T-helper 17 cell (primary cell): ENCODE data around the gene CNTN4. TPM values are rescaled to one million over a fixed set of nuclear protein-coding genes. Genes with fewer than 3 reads are reported as not detected.
A peak's percentile ranks its signal among the peaks of the same experiment; 100 is the strongest.

ENCODE experiments used
- ATAC-seq: fragments of 150-1000 bp; cut with Tn5 transposase; 2 replicates; pipeline ENCODE4 v1.10.0; 2021; ENCODE audit warnings: mild to moderate bottlenecking, moderate library complexity
- DNase-seq, 3 donors: peaks; one replicate each; pipeline versions ENCODE4 v3.0.0 to v3.0.0-alpha.2; 2020 to 2021
- H3K9me3 ChIP-seq: one replicate; pipeline ENCODE4 v1.7.0; 2013; ENCODE audit warnings: low read length, mild to moderate bottlenecking; ENCODE audit not compliant: control insufficient read depth, poor library complexity, severe bottlenecking
- H3K27ac Mint-ChIP-seq: one replicate; pipeline ENCODE4 v1.8.0; 2022; ENCODE audit warnings: mild to moderate bottlenecking, moderate library complexity, mixed read lengths
- H3K27me3 Mint-ChIP-seq: one replicate; pipeline ENCODE4 v1.8.0; 2022; ENCODE audit warnings: mixed read lengths
- H3K36me3 Mint-ChIP-seq: one replicate; pipeline ENCODE4 v1.8.0; 2022; ENCODE audit warnings: low read depth, mixed read lengths
- H3K4me1 Mint-ChIP-seq: one replicate; pipeline ENCODE4 v1.8.0; 2022; ENCODE audit warnings: mild to moderate bottlenecking, mixed read lengths
- H3K4me3 Mint-ChIP-seq: one replicate; pipeline ENCODE4 v1.8.0; 2022; ENCODE audit warnings: mild to moderate bottlenecking, moderate library complexity, mixed read lengths
- total RNA-seq, 4 donors: library from RNA in 2 of 4; stranded (reverse) in 2 of 4; gene quantifications; one replicate each; pipeline ENCODE4 v1.2.3 and lab custom pipeline; 2022 to 2026

Gene CNTN4
- total RNA-seq, 2 donors from 2014 or later: not detected

GRCh38 chr3:2643606-2644005, 544.9 kb downstream of the CNTN4 start:
- no peak for ATAC-seq
- no peak overlapping the region for H3K27ac Mint-ChIP-seq
- no peak for DNase-seq
- no peaks in the 10 kb centered on the region for H3K4me1 Mint-ChIP-seq
- H3K36me3 Mint-ChIP-seq: no peaks in the 10 kb centered on the region
- H3K27me3 Mint-ChIP-seq: peaks cover 36% of the 10 kb centered on the region
- no peaks in the 10 kb centered on the region for H3K9me3 ChIP-seq
- H3K4me3 Mint-ChIP-seq: no peak overlapping the region

GRCh38 chr3:2645001-2645400, 546.3 kb downstream of the CNTN4 start:
- H3K36me3 Mint-ChIP-seq: no peaks in the 10 kb centered on the region
- H3K27ac Mint-ChIP-seq: no peak overlapping the region
- ATAC-seq (no peak), DNase-seq (no peak)
- peaks cover 34% of the 10 kb centered on the region for H3K27me3 Mint-ChIP-seq
- H3K4me1 Mint-ChIP-seq: no peaks in the 10 kb centered on the region
- H3K9me3 ChIP-seq: no peaks in the 10 kb centered on the region
- H3K4me3 Mint-ChIP-seq: no peak overlapping the region

GRCh38 chr3:2650746-2651145, 552.1 kb downstream of the CNTN4 start:
- no peaks in the 10 kb centered on the region for H3K9me3 ChIP-seq
- DNase-seq: no peak
- Mint-ChIP-seq H3K4me3 (no peak overlapping the region), H3K27me3 (peaks cover 6% of the 10 kb centered on the region), H3K4me1 (no peaks in the 10 kb centered on the region), H3K36me3 (no peaks in the 10 kb centered on the region), H3K27ac (no peak overlapping the region)
- no peak for ATAC-seq

- peaks cover 12% of the 10 kb centered on the region for H3K27me3 Mint-ChIP-seq
- DNase-seq: no peak
Observed at GRCh38 chr3:2652386-2652785, 553.7 kb downstream of the CNTN4 start.

GRCh38 chr3:2653706-2654105, 555.0 kb downstream of the CNTN4 start:
- no peaks in the 10 kb centered on the region for H3K9me3 ChIP-seq
- no peak for ATAC-seq
- no peaks in the 10 kb centered on the region for H3K36me3 Mint-ChIP-seq
- DNase-seq: no peak
- H3K27me3 Mint-ChIP-seq: peaks cover 14% of the 10 kb centered on the region
- no peaks in the 10 kb centered on the region for H3K4me1 Mint-ChIP-seq
- no peak overlapping the region for H3K4me3 Mint-ChIP-seq
- no peak overlapping the region for H3K27ac Mint-ChIP-seq

More at GRCh38 chr3:2652386-2652785, 553.7 kb downstream of the CNTN4 start:
- no peaks in the 10 kb centered on the region for H3K9me3 ChIP-seq
- Mint-ChIP-seq H3K36me3 (no peaks in the 10 kb centered on the region), H3K4me1 (no peaks in the 10 kb centered on the region), H3K4me3 (no peak overlapping the region), H3K27ac (no peak overlapping the region)
- no peak for ATAC-seq

GRCh38 chr3:2655229-2655701, 556.6 kb downstream of the CNTN4 start:
- no peaks in the 10 kb centered on the region for H3K4me1 Mint-ChIP-seq

GRCh38 chr3:2656806-2657777, 558.4 kb downstream of the CNTN4 start:
- Mint-ChIP-seq H3K27ac (no peak overlapping the region), H3K27me3 (peaks cover 14% of the 10 kb centered on the region), H3K4me1 (no peaks in the 10 kb centered on the region), H3K36me3 (no peaks in the 10 kb centered on the region), H3K4me3 (no peak overlapping the region)
- H3K9me3 ChIP-seq: no peaks in the 10 kb centered on the region
- DNase-seq (no peak), ATAC-seq (no peak)

More at GRCh38 chr3:2655229-2655701, 556.6 kb downstream of the CNTN4 start:
- Mint-ChIP-seq H3K27me3 (peaks cover 14% of the 10 kb centered on the region), H3K36me3 (no peaks in the 10 kb centered on the region), H3K27ac (no peak overlapping the region), H3K4me3 (no peak overlapping the region)
- DNase-seq (no peak), ATAC-seq (no peak)
- no peaks in the 10 kb centered on the region for H3K9me3 ChIP-seq

GRCh38 chr3:2657971-2658370, 559.3 kb downstream of the CNTN4 start:
- Mint-ChIP-seq H3K36me3 (no peaks in the 10 kb centered on the region), H3K4me1 (no peaks in the 10 kb centered on the region), H3K27ac (no peak overlapping the region), H3K4me3 (no peak overlapping the region), H3K27me3 (peaks cover 14% of the 10 kb centered on the region)
- DNase-seq (no peak), ATAC-seq (no peak)
- H3K9me3 ChIP-seq: no peaks in the 10 kb centered on the region

GRCh38 chr3:2659896-2660295, 561.2 kb downstream of the CNTN4 start:
- Mint-ChIP-seq H3K36me3 (no peaks in the 10 kb centered on the region), H3K4me1 (no peaks in the 10 kb centered on the region), H3K27ac (no peak overlapping the region), H3K27me3 (peaks cover 14% of the 10 kb centered on the region), H3K4me3 (no peak overlapping the region)
- H3K9me3 ChIP-seq: no peaks in the 10 kb centered on the region
- no peak for DNase-seq
- ATAC-seq: no peak

- H3K4me3 Mint-ChIP-seq: no peak overlapping the region
Observed at GRCh38 chr3:2661078-2661477, 562.4 kb downstream of the CNTN4 start.

GRCh38 chr3:2677501-2677900, 578.8 kb downstream of the CNTN4 start:
- H3K27ac Mint-ChIP-seq: no peak overlapping the region

More at GRCh38 chr3:2661078-2661477, 562.4 kb downstream of the CNTN4 start:
- no peak overlapping the region for H3K27ac Mint-ChIP-seq
- no peaks in the 10 kb centered on the region for H3K36me3 Mint-ChIP-seq
- no peak for ATAC-seq
- H3K9me3 ChIP-seq: no peaks in the 10 kb centered on the region
- no peaks in the 10 kb centered on the region for H3K4me1 Mint-ChIP-seq
- no peak for DNase-seq
- H3K27me3 Mint-ChIP-seq: peaks cover 6% of the 10 kb centered on the region

GRCh38 chr3:2680236-2680635, 581.6 kb downstream of the CNTN4 start:
- ATAC-seq (no peak), DNase-seq (no peak)
- Mint-ChIP-seq H3K4me1 (no peaks in the 10 kb centered on the region), H3K4me3 (no peak overlapping the region), H3K27ac (peak overlapping the region; percentile 48), H3K36me3 (no peaks in the 10 kb centered on the region), H3K27me3 (peaks cover 20% of the 10 kb centered on the region)
- no peaks in the 10 kb centered on the region for H3K9me3 ChIP-seq

More at GRCh38 chr3:2677501-2677900, 578.8 kb downstream of the CNTN4 start:
- ATAC-seq (no peak), DNase-seq (no peak)
- Mint-ChIP-seq H3K4me1 (no peaks in the 10 kb centered on the region), H3K27me3 (peaks cover 30% of the 10 kb centered on the region), H3K36me3 (peaks cover 2% of the 10 kb centered on the region), H3K4me3 (no peak overlapping the region)
- no peaks in the 10 kb centered on the region for H3K9me3 ChIP-seq

GRCh38 chr3:2684046-2684445, 585.4 kb downstream of the CNTN4 start:
- H3K4me1 Mint-ChIP-seq: no peaks in the 10 kb centered on the region
- no peaks in the 10 kb centered on the region for H3K27me3 Mint-ChIP-seq
- ATAC-seq (no peak), DNase-seq (no peak)
- H3K36me3 Mint-ChIP-seq: no peaks in the 10 kb centered on the region
- no peak overlapping the region for H3K4me3 Mint-ChIP-seq
- H3K27ac Mint-ChIP-seq: no peak overlapping the region
- H3K9me3 ChIP-seq: no peaks in the 10 kb centered on the region
